ENCODE measurements around the gene MYLIP. TPM values are rescaled to one million over a fixed set of nuclear protein-coding genes. Genes with fewer than 3 reads are reported as not detected.

MYLIP gene
- total RNA-seq, 1 donor from 2014 or later, result 36.9 TPM

- intact Hi-C loops (cut with DNase I), result no loop called here
- ATAC-seq, result no peak
- DNase-seq (ENCODE audit: low spot score), result no peak
Measured at GRCh38 chr6:16136091-16136490, 7.2 kb downstream of the MYLIP start.

- DNase-seq (ENCODE audit: low spot score) (no peak), ATAC-seq (peak; percentile 57)
- intact Hi-C loops (cut with DNase I), result no loop called here
Measured at GRCh38 chr6:16136621-16137450, 8.0 kb downstream of the MYLIP start.

GRCh38 chr6:16137451-16137801 lies 8.5 kb downstream of the MYLIP start:
- DNase-seq (ENCODE audit: low spot score) (no peak), ATAC-seq (no peak)
- intact Hi-C loops (cut with DNase I), result no loop called here

DNA sequence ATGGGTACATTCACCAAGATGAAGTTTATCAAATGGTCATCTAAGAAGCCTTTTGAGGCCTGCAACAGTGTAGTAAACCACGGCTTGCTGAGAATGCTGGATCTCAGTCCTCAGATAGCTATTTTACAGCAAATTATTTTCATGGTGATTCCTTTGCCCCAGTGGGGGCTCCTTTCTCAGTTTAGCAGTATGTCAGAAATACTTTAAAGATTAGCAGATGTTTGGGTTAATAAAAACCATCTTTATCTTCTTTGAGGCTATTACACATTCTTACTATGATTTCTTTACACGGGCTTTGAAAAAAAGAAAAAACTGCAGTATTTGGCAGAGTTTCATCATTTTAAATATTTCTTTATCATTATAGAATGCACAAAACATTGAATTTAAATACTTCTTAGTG lies 10.7 kb downstream of the MYLIP start:
- no peak for ATAC-seq
- DNase-seq (ENCODE audit: low spot score), result no peak
- intact Hi-C loops (cut with DNase I), result no loop called here

DNA sequence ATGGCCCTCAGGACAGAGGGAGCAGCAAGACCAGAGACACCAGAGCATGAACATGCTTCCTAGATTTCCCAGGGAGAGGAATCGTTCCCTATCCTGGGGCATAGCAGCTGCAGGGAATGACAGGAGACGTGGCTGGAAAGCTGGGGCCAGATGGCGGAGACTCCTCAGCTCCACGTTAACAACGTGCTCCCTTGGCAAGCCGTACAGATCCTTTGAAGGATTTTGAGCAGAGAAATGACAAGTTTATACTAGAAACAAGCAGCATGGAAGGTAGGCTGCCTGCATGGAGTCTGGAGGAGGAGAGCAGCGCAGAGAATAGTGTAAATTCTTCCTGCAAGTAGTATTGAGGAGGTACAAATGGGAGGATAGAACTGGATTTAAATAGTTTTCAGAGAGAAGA lies 11.7 kb downstream of the MYLIP start:
- DNase-seq (ENCODE audit: low spot score) (no peak), ATAC-seq (no peak)
- intact Hi-C loops (cut with DNase I), result no loop called here

GRCh38 chr6:16141514-16141913 lies 12.6 kb downstream of the MYLIP start:
- intact Hi-C loops (cut with DNase I), result no loop called here
- ATAC-seq, result no peak
- no peak for DNase-seq (ENCODE audit: low spot score)

DNA sequence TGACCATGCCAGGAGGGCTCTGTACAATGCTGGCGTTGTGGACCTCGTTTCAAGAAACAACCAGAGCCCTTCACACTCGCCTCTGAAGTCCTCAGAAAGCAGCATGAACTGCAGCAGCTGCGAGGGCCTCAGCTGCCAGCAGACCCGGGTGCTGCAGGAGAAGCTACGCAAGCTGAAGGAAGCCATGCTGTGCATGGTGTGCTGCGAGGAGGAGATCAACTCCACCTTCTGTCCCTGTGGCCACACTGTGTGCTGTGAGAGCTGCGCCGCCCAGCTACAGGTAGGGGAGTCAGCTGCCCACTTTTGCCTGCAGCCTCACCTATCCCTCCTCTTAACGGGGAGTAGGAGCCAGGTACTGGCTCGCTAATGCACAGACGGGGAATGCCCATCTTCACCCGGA lies 16.2 kb downstream of the MYLIP start:
- ATAC-seq, result no peak
- no peak for DNase-seq (ENCODE audit: low spot score)
- intact Hi-C loops (cut with DNase I), result no loop called here

- intact Hi-C loops (cut with DNase I), result no loop called here
- no peak for DNase-seq (ENCODE audit: low spot score)
- no peak for ATAC-seq
Measured at GRCh38 chr6:16146028-16146427, 17.1 kb downstream of the MYLIP start.

DNA sequence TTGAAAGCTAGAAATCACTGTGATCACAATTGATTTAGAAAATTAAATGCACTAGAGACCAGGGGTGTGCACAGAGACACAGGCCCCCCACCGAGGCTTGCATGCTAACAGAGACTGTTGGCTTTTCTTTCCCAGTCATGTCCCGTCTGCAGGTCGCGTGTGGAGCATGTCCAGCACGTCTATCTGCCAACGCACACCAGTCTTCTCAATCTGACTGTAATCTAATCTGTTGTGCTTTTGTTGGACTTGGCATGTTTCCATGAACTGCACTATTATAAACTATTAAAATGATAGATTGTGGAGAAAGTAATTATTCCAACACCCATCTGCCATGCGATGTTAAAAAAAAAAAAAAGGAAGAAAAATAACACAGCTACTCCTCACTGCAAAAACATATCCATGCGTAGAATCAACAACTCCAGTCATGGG lies 17.7 kb downstream of the MYLIP start:
- DNase-seq (ENCODE audit: low spot score), result no peak
- peak; percentile 39 for ATAC-seq
- intact Hi-C loops (cut with DNase I), result no loop called here

GRCh38 chr6:16148498-16148897 lies 19.6 kb downstream of the MYLIP start:
- no peak for DNase-seq (ENCODE audit: low spot score)
- no peak for ATAC-seq
- intact Hi-C loops (cut with DNase I), result no loop called here

GRCh38 chr6:16149305-16149704 lies 20.4 kb downstream of the MYLIP start:
- DNase-seq (ENCODE audit: low spot score) (no peak), ATAC-seq (no peak)
- intact Hi-C loops (cut with DNase I), result no loop called here

- DNase-seq (ENCODE audit: low spot score) (no peak), ATAC-seq (no peak)
- intact Hi-C loops (cut with DNase I), result no loop called here
Measured at GRCh38 chr6:16150098-16150497, 21.2 kb downstream of the MYLIP start.

- DNase-seq (ENCODE audit: low spot score) (no peak), ATAC-seq (no peak)
- intact Hi-C loops (cut with DNase I), result no loop called here
Measured at GRCh38 chr6:16153211-16153820, 24.4 kb downstream of the MYLIP start.

DNA sequence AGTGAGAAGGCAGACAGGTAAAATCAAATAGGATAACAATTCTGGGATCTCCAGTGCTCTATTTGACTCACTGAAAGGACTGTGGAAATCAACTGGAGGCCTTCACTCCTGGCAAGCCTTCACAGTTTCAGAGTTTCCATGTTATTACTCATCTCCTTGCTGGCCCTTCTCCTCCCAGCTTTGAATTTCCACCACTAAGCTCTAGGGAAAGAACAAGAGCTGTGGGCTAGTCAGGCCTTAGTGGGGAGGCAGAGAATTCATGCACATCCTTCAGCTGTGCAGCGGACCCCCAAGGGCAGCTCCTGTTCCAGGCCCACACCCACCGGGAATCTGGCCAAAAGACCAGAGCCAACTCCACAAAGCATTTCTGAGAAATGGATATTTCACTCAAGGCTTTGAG lies 26.0 kb downstream of the MYLIP start:
- DNase-seq (ENCODE audit: low spot score) (peak; percentile 86), ATAC-seq (peak; percentile 94)
- intact Hi-C loops (cut with DNase I), result no loop called here

- DNase-seq (ENCODE audit: low spot score) (no peak), ATAC-seq (no peak)
- intact Hi-C loops (cut with DNase I), result no loop called here
Measured at GRCh38 chr6:16157492-16157891, 28.6 kb downstream of the MYLIP start.

- ATAC-seq, result no peak
- intact Hi-C loops (cut with DNase I), result no loop called here
- DNase-seq (ENCODE audit: low spot score), result no peak
Measured at GRCh38 chr6:16157909-16158308, 29.0 kb downstream of the MYLIP start.

- intact Hi-C loops (cut with DNase I), result no loop called here
- DNase-seq (ENCODE audit: low spot score) (no peak), ATAC-seq (peak; percentile 70)
Measured at GRCh38 chr6:16158943-16159557, 30.2 kb downstream of the MYLIP start.

GRCh38 chr6:16160794-16161193 lies 31.9 kb downstream of the MYLIP start:
- DNase-seq (ENCODE audit: low spot score) (no peak), ATAC-seq (no peak)
- intact Hi-C loops (cut with DNase I), result no loop called here

GRCh38 chr6:16162003-16162402 lies 33.1 kb downstream of the MYLIP start:
- no peak for DNase-seq (ENCODE audit: low spot score)
- no peak for ATAC-seq
- intact Hi-C loops (cut with DNase I), result no loop called here

DNA sequence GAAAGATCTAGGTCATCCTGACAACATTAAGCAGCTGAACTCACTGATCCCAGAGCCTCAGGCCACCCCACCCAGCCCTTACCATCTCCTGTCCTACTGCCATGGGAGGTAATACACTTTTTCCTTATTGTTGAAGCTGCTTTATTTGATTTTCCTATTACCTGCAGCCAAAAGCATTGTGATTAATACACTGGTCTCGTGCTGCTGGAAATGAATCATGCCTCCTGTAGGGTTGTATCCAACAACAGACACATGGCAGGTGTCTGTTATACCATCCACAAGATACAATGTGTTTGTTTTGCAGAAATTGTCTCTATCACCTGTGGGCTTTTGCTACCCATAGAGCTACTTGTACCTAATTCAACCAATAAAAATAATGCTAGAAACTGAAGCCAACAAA lies 34.2 kb downstream of the MYLIP start:
- DNase-seq (ENCODE audit: low spot score) (no peak), ATAC-seq (no peak)
- intact Hi-C loops (cut with DNase I), result no loop called here

Data from sciatic nerve (tissue), 2 donors.